Middle frontal gyrus (tissue), 1 donor: ENCODE data around the gene ENTPD7.
"Not testable (repeated sequence)": the region's sequence is repeated elsewhere in the genome, so short reads cannot be mapped to it uniquely, and the experiment has no call there.

Experiments
- DNase-seq: peaks from one replicate; pipeline ENCODE4 v3.0.0-alpha.2; 2015; ENCODE audit warnings: low spot score; ENCODE audit errors: extremely low spot score

The ENTPD7 gene, protein sequence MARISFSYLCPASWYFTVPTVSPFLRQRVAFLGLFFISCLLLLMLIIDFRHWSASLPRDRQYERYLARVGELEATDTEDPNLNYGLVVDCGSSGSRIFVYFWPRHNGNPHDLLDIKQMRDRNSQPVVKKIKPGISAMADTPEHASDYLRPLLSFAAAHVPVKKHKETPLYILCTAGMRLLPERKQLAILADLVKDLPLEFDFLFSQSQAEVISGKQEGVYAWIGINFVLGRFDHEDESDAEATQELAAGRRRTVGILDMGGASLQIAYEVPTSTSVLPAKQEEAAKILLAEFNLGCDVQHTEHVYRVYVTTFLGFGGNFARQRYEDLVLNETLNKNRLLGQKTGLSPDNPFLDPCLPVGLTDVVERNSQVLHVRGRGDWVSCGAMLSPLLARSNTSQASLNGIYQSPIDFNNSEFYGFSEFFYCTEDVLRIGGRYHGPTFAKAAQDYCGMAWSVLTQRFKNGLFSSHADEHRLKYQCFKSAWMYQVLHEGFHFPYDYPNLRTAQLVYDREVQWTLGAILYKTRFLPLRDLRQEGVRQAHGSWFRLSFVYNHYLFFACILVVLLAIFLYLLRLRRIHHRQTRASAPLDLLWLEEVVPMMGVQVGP

DNA sequence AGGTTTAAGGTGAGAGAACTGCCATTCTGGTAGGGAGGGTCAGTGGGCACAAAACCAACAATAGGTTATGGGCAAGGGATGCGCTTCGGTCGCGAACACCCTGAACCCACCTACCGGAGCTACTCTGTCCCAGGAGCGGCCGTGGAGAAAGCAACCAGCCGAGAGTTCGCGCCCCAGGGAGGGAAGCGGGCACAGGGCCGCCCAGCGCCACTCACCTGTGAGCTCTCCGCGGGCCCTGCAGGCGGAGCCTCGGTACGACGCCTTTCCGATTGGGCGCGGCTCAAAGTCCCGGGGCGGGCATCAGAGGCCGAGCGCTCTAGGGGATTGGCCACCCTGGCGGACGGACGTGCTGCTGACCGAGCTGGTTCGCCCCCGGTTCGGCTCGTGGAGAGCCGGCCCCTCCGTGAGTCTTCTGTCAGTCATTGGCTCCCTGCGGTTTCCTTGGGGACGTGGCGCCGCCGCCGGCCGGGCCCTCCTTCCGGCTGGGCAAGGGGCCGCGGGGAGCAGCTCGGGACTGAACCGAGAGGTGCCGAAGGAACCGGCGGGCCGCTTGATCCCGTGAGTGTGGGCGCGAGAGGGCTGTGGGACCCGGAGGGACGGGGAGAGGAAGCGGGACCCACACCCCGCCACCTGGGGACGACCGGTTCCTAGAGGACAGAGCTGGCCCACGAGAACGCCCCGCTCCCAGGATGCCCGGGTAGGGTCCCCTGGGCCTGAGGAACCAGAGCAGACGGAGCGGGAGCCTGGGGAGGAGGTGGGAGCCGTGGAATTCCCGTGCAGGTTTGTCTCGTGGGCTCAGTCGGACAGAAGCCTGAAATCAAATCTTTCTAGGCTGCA, at the start of gene ENTPD7:
ENTPD7 (plus strand) TSS at position 479 of the 837 bp plus-strand sequence. CDS start 448 bp downstream, outside the sequence.
- DNase-seq: peak; percentile 91

DNA sequence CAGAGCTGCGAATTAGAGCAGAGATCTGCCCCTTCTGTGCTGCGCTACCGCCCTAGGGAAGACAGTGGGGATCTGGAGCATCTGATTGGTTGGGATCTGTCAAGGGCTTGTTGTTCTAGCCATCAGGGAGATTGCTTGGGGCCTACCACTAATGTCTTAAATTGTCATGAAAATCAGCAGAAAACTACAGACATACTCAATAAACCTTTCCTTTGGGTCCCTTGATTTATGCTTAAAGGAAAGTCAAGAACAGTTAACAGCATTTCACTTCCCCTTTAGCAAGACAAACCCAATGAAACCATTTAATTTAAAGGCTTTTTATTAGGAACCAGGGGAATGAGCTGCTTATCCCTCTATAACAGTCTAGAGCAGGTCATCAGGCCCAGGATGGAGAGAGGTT, 49.1 kb upstream of the ENTPD7 start:
- no peak for DNase-seq

DNA sequence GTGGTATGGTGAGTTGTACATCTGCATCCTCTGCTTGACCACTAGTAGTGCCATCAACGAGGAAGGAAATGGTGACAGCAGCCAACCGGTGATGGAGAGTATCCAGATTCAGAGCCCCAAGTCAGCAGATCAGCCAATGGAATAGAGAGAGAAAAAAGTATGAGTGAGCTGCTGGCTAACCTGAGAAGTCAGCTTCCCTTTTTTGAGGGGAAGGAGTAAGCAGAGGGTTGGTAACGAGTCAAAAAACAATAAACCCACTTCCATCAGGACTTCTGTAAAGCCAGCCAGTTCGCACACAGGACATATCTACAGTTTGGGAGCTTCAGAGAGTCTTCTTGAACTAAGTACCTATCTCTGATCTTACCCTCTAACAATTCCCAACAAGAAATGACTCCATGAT, 48.0 kb upstream of the ENTPD7 start:
- DNase-seq: no peak

DNA sequence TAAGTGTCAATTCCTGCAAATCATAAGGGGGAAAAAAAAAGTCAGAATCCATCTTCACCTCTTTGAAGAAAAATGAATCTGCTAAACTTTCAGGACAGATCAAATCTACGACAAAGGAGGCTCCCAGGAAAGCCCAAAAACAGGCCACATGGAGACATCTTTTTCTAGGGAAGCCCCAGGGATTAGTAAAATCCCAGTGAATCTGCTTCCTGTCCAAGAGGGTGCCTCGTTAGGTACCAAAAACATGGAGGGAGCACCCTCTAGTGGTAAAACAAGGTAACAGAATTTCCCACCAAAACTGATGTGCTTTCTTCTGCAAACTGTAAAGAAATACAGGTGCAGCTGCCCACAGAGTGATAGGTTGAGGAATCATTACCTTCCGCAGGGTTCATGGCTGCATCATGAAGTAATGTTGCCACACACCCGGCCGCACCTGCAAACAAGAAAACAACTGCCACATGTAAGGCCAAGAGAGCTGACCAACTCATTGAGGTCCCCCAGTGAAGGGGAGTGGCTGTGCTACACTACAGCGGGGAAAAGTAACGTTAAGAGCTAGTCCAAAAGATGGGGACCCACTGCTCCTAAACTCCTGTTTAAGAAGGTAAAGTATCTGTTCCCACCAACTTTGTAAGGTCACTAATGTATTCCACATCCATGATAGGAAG, 47.0 kb upstream of the ENTPD7 start:
- peak; percentile 53 for DNase-seq

DNA sequence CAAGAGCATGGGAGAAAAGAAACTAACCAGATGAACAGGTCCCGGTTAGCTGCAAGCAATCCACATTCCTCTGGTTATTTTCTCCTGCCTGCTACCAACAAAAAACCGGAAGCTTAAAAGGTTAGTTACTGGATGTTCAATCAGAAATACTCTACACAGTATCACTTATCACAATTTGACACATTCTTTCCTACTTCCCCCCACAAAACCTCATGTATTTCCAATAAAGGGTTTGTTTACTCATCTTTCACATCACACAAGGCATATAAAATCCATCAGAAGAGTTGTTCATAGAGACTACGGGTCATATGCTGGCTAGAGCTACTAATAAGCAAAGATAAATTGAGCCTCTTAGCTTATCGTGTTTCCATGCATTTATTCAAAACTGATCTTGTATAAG, 43.9 kb upstream of the ENTPD7 start:
- DNase-seq: no peak

DNA sequence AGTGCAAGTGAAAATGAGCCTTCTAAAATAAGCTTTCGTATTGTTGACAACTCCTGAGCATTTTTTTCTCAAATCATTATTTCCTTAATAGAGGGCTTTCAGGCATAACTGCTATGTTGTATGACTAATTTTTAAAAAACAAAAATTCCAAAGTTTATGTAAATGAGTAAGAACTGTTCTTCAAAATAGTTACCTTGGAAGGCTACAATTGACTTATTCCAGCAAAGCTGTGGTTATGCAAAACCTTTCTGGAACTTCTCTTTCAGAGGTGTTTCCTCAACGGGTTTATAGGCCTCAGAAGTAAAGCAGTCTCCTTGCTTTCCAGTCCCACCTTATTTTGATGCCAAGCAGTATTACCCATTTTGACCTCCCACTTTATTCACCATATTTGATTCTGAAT, 41.6 kb upstream of the ENTPD7 start:
- DNase-seq: no peak

DNA sequence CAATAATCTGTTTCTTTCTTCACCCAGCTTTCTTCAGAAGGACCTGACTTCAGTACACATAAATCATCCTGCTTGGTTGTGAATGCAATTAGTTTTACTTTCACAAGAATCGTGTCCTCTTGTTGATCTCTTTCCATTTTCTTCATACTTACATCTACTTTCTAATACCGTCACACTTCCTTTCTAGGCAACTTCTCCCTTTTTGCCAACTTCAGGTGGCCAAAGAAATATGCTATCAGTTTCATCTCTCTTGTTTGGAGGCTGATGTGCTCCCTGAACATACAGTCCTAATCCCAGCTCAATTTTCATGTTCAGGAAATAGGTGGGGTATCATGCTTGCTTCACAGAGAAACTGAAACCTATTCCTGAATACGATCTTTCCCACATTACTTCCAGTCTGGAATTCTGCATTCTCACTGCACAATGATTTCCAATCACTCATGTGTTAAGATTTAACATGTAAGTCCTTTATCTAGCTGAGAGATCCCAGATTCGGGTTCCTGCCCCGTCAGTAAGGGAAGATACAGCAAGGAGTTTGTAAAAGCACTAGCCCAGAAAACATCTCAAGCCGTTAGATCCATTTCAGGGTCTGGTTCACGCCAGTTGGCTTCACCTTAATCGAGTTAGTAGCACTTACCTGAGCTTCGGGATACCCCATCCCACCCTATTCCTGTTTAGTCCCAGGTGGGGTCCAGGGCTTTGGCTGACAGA, 40.1 kb upstream of the ENTPD7 start:
- no peak for DNase-seq

DNA sequence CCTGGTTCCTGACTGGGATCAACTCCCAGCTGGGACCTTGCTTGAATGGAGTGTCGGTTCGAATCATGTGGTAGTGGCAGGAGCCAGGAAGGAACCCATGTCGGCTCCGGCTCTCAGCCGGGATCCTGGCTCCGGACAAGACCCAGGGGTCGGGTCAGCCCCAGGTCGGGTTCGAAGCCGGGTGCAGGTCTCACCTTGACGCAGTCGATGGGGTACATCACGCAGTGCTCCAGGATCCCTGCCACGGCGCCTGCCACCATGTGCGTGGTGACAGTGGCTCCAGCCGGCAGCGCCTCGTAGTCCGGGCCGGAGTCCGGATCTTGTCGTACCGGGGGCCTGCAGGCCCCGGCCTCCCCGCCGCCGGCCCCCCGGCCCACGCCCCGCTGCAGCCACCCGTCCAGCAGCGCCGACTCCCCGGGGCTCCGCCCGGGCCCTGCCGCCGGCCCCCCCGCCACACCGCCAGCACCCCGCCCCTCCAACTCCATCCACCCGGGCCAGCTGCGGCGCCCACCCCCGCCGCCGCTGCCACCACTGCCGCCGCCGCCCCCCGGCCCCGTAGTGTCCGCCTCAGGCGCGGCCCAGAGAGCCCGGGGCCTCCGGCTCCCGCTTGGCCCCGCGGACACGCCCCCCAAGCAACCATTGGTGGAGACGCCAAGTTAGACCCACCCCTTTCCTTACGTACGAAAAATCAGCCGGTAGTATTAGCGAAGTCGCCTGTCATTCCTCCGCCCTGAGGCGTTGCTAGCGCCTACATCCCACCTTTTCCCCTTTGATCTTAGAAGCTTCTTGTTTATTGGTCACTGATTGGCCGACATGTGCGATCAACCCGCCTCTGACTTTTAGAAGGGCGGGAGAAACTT, 39.2 kb upstream of the ENTPD7 start, which contains the start of gene SLC25A28:
SLC25A28 (minus strand) TSS at position 589 of the 860 bp plus-strand sequence; CDS start at position 485, 104 bp downstream.
- DNase-seq: peak; percentile 98

DNA sequence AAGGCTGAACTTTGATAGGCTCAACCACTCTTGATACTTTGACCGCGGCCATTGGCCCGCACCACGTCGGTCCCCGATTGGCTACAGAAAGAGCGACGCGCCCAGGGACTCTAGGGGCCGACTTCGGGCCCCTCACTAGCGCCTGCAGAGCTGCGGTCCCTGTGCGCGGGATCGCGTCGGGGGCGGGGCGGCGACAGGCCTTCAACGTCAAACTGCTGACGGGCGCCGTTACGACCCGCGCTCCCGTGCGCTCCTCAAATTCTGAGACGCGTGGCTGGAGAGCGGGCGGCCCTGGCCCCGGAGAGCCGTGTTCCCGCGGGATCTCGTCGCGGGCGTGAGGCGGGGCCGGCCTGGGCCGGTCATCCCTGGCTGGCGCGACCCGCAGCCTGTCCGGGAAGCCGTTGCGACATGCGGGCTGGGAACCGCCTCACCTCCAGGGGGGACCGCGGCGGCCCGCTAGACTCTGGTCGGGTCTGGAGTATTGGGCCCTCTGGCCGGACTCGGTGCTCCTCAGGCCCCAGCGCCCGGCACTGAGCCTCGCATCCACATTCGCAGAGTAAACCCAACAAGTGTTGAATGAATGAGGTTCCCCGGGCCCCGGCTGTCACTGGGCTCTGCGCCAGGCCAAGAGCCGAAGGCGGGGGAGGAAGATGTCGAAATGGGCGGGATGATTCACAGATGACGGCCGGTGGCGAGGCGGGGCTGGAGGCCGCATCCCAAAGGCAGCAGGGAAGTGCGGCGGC, 38.4 kb upstream of the ENTPD7 start:
- DNase-seq: peak; percentile 83

DNA sequence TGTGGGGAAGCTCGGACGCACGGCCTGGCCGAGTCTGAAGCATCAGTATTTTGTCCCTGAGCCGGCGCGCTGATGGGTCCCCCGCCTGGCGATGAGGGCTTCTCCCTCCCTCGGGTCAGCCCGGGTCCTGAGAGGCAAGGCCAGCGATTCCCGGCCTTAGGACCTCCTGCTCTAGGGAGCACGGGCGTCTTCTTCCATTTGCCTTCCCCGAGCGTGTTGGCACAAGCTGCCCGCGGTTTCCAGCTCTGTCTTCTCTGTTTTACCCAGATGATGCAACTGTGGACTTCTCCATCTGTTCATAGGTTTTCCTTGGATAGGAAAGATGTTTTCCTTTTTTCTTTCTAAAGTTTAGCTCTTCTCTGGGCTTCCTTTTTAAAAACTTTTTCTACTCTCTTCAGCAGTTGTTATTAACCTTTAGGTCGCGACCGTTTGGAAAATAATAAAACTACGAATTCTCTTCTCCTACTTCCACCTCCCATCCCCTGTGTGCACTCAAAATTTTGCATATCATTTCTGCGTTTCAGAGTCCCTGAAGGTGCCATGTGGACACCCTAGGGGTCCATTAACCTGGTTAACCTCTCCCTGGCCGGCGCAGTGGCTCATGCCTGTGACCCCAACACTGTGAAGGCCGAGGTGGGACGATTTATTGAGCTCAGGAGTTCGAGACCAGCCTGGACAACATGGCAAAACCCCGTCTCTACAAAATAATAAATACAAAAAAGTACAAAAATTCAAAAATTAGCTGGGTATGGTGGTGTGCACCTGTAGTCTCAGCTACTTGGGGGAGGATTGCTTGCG, 37.7 kb upstream of the ENTPD7 start:
- DNase-seq: no peak

DNA sequence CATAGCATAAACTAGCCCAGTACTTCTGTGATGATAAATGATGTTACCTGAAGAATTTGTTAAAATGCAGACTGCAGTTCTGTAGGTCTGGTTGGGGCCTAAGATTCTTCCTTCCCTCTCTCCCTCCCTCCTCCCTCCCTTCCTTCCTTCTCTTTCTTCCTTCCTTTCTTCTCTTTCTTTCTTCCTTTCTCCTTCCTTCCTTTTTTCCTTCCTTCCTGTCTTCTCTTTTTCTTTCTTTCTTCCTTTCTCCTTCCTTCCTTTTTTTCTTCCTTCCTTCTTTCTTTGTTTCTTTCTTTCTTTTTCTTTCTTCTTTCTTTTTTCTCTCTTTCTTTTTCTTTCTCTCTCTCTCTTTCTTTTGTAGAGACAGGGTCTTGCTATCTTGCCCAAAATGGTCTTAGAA, 35.4 kb upstream of the ENTPD7 start:
- no peak for DNase-seq

DNA sequence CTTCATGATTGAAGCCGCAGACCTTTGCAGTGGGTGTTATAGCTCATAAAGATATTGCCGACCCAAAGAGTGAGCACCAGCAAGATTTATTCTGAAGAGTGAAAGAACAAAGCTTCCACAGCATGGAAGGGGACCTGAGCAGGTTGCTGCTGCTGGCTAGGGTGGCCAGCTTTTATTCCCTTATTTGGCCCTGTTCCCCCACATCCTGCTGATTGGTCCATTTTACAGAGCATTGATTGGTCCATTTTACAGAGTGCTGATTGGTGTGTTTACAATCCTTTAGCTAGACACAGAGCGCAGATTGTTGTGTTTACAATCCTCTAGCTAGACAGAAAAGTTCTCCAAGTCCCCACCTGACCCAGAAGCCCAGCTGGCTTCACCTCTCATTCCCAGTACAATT, 34.2 kb upstream of the ENTPD7 start:
- not testable (repeated sequence) for DNase-seq

DNA sequence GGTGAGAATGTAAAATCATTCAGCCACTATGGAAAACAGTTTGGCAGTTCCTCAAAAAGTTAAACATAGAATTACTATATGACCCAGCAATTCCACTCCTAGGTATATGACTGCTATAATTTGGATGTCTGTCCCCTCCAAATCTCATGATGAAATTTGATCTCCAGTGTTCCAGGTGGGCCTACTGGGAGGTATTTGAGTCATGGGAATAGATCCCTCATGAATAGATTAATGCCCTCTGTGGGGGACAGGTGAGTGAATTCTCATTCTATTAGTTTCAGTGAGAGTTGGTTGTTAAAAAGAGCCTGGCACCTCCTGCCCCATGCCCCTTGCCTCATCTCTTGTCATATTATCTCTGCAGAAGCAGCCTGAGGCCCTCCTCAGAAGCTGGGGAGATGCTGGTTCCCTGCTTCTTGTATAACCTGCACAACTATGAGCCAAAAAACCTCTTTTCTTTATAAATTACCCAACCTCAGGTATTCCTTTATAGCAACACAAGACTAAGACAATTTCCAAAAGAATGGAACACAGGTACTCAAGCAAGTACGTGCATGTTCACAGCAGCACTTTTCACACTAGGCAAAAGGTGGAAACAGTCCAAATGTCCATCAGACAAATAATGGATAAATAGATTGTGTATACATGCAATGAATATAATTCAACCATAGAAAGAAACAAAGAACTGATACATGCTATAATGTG, 30.2 kb upstream of the ENTPD7 start:
- DNase-seq: no peak

DNA sequence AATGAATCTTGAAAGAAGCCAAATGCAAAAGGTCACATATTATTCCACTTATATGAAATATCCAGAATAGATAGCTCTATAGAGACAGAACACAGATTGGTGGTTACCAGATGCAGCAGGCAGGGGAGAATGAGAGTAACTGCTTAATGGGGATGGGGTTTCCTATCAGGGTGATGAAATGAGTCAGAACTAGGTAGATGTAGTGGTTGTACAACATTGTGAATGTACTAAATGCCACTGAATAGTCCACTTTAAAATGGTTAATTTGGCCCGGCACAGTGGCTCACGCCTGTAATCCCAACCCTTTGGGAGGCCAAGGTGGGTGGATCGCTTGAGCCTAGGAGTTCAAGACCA, 29.7 kb upstream of the ENTPD7 start:
- DNase-seq: no peak

DNA sequence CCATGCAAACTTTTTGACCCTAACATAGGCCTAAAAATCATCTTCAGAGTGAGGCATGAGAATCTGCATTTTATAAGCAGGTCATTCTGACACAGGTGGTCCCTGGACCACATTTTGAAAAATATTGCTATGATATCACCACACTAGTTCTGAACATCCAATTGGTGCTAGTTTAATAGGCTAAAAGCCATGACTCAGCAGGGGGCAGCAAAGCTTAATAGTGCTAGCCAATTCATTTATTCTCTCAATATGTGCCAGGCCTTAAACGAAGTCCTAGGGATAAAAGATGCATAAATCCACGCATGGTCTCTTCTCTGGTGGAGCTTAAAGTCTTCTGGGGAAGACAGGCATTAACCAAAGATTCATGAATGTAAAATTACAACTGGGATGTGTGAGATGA, 28.9 kb upstream of the ENTPD7 start:
- no peak for DNase-seq

DNA sequence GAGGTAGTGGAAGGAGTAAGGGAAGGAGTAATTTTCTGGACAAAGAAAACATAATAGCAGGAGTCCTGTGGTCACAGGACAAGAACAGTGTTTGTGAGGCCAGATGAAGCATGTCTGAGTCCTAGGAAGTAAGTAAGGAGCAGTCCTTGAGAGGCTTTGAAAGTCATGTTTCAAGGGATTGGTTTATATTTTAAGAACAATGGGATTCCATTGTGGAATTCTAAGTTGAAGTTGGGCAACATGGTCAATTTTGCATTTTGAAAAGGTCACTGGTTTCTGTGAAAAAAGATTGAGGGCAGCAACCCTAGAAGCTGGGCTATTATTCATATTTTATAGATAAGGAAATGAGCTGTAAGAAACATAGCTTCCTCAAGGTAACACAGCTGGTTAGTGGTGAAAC, 28.3 kb upstream of the ENTPD7 start:
- no peak for DNase-seq

DNA sequence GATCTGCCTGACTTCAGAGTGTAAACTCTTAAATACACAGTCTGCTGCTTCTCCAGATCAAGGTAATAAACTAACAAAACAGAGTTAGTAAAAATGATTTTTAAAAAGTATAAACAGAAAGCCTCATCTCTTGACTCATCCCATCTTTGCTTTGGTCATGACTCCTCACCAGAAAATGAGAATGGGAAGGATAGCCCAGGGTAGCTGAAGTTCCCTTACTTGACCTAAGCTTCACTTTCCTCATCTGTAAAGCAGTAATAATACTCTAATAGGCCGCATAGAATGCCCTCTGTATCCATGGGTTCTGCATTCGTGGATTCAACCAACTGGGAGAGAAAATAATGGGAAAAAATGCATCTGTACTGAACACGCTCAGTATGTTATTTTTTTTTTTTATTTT, 27.8 kb upstream of the ENTPD7 start:
- no peak for DNase-seq

DNA sequence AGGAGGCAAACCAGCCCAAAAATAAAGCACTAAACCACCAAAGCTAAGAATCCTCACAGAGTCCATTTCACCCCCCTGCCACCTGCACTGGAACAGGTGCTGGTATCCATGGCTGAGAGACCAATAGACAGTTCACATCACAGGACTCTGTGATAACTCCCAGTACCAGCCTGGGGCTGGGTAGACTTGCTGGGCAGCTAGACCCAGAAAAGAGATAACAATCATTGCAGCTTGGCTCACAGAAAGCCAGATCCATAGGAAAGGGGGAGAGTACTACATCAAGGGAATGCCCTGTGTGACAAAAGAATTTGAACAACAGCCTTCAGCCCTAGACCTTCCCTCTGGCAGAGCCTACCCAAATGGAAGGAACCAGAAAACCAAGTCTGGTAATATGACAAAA, 25.5 kb upstream of the ENTPD7 start:
- no peak for DNase-seq
